ENCODE measurements around the gene RELCH. TPM values are rescaled to one million over a fixed set of nuclear protein-coding genes. Genes with fewer than 3 reads are reported as not detected.

The RELCH gene
- total and polyA plus RNA-seq, 2 of the 13 experiments (the other 11 are each of a cell fraction or from before 2014, with no cell fraction given) = 5.6 to 31.7 TPM

GRCh38 chr18:62337336-62337735 lies 150.3 kb downstream of the RELCH start:
- in situ Hi-C loops (cut with HindIII; ENCODE audit: extremely low pct_ligation_motif_present, low pct_unique_long_range_greater_than_20kb) = no loop called here
- Histone ChIP-seq H3K4me3 (replicated peaks in 1 of 3; ENCODE audit: insufficient read depth in 1 of 3, low read depth in 2 of 3, low read length in 3 of 3) (no peak overlapping the region), H3K36me3 (replicated peaks in 1 of 2; ENCODE audit: control insufficient read depth in 1 of 2, insufficient read depth in 2 of 2, low read length in 2 of 2) (no peaks in the 10 kb centered on the region; a peak in 1 of 5 replicates), H3K27ac (ENCODE audit: extremely low read length, insufficient read depth, low read length) (no peak overlapping the region), H3K4me1 (ENCODE audit: insufficient read depth, low read length) (no peaks in the 10 kb centered on the region), H2AFZ (ENCODE audit: low read length) (no peak overlapping the region), H3K79me2 (ENCODE audit: insufficient read depth, low read length) (peaks cover 3% of the 10 kb centered on the region), H3K9me3 (ENCODE audit: low read length) (no peaks in the 10 kb centered on the region), H3K27me3 (ENCODE audit: control insufficient read depth in 1 of 2, insufficient read depth in 2 of 2, low read length in 2 of 2) (no peaks in the 10 kb centered on the region), H4K20me1 (ENCODE audit: insufficient read depth, low read length) (no peaks in the 10 kb centered on the region), H3K9ac (ENCODE audit: insufficient read depth, low read depth, low read length) (no peak overlapping the region), H3K4me2 (ENCODE audit: low read depth, low read length) (no peak overlapping the region)
- BruUV-seq (replicated peaks) = no TSS peak
- ChIA-PET CTCF (ENCODE audit: low intra/inter-chr PET ratio, low total read pairs) (no interaction called here), POLR2A (no interaction called here)
- 95% methylated on average over 7 of the region's 7 CpGs for WGBS (ENCODE audit: low lambda C conversion rate)
- ATAC-seq = no peak
- DNase-seq (ENCODE audit: low spot score) = no peak
- intact Hi-C loops (cut with micrococcal nuclease; ENCODE audit: unreplicated experiment) = no loop called here
- no peak for FAIRE-seq
- TF ChIP-seq, protein P1, sequence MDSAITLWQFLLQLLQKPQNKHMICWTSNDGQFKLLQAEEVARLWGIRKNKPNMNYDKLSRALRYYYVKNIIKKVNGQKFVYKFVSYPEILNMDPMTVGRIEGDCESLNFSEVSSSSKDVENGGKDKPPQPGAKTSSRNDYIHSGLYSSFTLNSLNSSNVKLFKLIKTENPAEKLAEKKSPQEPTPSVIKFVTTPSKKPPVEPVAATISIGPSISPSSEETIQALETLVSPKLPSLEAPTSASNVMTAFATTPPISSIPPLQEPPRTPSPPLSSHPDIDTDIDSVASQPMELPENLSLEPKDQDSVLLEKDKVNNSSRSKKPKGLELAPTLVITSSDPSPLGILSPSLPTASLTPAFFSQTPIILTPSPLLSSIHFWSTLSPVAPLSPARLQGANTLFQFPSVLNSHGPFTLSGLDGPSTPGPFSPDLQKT (CRISPR knock-in tag; IDR thresholded peaks at IDR 0.05; ENCODE audit: borderline replicate concordance) = no peak
- TF ChIP-seq, protein P2, sequence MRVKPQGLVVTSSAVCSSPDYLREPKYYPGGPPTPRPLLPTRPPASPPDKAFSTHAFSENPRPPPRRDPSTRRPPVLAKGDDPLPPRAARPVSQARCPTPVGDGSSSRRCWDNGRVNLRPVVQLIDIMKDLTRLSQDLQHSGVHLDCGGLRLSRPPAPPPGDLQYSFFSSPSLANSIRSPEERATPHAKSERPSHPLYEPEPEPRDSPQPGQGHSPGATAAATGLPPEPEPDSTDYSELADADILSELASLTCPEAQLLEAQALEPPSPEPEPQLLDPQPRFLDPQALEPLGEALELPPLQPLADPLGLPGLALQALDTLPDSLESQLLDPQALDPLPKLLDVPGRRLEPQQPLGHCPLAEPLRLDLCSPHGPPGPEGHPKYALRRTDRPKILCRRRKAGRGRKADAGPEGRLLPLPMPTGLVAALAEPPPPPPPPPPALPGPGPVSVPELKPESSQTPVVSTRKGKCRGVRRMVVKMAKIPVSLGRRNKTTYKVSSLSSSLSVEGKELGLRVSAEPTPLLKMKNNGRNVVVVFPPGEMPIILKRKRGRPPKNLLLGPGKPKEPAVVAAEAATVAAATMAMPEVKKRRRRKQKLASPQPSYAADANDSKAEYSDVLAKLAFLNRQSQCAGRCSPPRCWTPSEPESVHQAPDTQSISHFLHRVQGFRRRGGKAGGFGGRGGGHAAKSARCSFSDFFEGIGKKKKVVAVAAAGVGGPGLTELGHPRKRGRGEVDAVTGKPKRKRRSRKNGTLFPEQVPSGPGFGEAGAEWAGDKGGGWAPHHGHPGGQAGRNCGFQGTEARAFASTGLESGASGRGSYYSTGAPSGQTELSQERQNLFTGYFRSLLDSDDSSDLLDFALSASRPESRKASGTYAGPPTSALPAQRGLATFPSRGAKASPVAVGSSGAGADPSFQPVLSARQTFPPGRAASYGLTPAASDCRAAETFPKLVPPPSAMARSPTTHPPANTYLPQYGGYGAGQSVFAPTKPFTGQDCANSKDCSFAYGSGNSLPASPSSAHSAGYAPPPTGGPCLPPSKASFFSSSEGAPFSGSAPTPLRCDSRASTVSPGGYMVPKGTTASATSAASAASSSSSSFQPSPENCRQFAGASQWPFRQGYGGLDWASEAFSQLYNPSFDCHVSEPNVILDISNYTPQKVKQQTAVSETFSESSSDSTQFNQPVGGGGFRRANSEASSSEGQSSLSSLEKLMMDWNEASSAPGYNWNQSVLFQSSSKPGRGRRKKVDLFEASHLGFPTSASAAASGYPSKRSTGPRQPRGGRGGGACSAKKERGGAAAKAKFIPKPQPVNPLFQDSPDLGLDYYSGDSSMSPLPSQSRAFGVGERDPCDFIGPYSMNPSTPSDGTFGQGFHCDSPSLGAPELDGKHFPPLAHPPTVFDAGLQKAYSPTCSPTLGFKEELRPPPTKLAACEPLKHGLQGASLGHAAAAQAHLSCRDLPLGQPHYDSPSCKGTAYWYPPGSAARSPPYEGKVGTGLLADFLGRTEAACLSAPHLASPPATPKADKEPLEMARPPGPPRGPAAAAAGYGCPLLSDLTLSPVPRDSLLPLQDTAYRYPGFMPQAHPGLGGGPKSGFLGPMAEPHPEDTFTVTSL (CRISPR knock-in tag; IDR thresholded peaks at IDR 0.05; ENCODE audit: borderline replicate concordance) = no peak
- TF ChIP-seq STAT5B (CRISPR knock-in tag; IDR thresholded peaks at IDR 0.05) (no peak), NKX3-1 (CRISPR knock-in tag; IDR thresholded peaks at IDR 0.05) (no peak), CENPBD1 (CRISPR knock-in tag; IDR thresholded peaks at IDR 0.05; ENCODE audit: borderline replicate concordance, low read depth) (no peak), PCBP2 (optimal IDR thresholded peaks at IDR 0.05; ENCODE audit: low read depth, low read length, poor library complexity, severe bottlenecking) (no peak), ZNF333 (CRISPR knock-in tag; IDR thresholded peaks at IDR 0.05; ENCODE audit: borderline replicate concordance) (no peak), MXD1 (CRISPR knock-in tag; IDR thresholded peaks at IDR 0.05) (no peak), POGZ (CRISPR knock-in tag; IDR thresholded peaks at IDR 0.05) (no peak), TCF7 (IDR thresholded peaks at IDR 0.05; ENCODE audit: low read depth) (no peak), CHD2 (IDR thresholded peaks at IDR 0.05; ENCODE audit: low read depth, low read length) (no peak)
- TF ChIP-seq, protein P3, sequence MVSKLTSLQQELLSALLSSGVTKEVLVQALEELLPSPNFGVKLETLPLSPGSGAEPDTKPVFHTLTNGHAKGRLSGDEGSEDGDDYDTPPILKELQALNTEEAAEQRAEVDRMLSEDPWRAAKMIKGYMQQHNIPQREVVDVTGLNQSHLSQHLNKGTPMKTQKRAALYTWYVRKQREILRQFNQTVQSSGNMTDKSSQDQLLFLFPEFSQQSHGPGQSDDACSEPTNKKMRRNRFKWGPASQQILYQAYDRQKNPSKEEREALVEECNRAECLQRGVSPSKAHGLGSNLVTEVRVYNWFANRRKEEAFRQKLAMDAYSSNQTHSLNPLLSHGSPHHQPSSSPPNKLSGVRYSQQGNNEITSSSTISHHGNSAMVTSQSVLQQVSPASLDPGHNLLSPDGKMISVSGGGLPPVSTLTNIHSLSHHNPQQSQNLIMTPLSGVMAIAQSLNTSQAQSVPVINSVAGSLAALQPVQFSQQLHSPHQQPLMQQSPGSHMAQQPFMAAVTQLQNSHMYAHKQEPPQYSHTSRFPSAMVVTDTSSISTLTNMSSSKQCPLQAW (CRISPR knock-in tag; IDR thresholded peaks at IDR 0.05) = no peak
- TF ChIP-seq, protein P4, sequence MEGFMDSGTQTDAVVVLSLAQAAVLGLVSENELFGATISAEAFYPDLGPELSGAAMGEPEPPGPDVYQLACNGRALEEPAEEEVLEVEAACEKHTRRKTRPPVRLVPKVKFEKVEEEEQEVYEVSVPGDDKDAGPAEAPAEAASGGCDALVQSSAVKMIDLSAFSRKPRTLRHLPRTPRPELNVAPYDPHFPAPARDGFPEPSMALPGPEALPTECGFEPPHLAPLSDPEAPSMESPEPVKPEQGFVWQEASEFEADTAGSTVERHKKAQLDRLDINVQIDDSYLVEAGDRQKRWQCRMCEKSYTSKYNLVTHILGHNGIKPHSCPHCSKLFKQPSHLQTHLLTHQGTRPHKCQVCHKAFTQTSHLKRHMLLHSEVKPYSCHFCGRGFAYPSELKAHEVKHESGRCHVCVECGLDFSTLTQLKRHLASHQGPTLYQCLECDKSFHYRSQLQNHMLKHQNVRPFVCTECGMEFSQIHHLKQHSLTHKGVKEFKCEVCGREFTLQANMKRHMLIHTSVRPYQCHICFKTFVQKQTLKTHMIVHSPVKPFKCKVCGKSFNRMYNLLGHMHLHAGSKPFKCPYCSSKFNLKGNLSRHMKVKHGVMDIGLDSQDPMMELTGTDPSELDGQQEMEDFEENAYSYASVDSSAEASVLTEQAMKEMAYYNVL (CRISPR knock-in tag; IDR thresholded peaks at IDR 0.05; ENCODE audit: borderline replicate concordance) = no peak
